ENCODE measurements around the gene ABCC3.

GRCh38 chr17:50722746-50723145 is 88.1 kb downstream of the ABCC3 start:
- TF ChIP-seq POLR2A (IDR thresholded peaks at IDR 0.05; ENCODE audit: low read depth, low read length) = no peak
- TF ChIP-seq MYC (IDR thresholded peaks at IDR 0.05; ENCODE audit: low read depth, low read length) = no peak
- TF ChIP-seq CTCF (IDR thresholded peaks at IDR 0.05; ENCODE audit: extremely low read depth in 1 of 2, insufficient read depth in 1 of 2, low read depth in 1 of 2, low read length in 2 of 2) = no peak
- TF ChIP-seq EZH2 (IDR thresholded peaks at IDR 0.05; ENCODE audit: borderline replicate concordance, low read depth, low read length, severe bottlenecking) = no peak
- no peak for TF ChIP-seq POLR2AphosphoS5 (IDR thresholded peaks at IDR 0.05; ENCODE audit: insufficient read depth, low read depth, low read length)

All from endothelial cell of umbilical vein (primary cell).